ACC112 (cell line): ENCODE measurements around the gene UTP3.
A peak's percentile ranks its signal among the peaks of the same experiment; 100 is the strongest.
"Not testable (repeated sequence)": the region's sequence is repeated elsewhere in the genome, so short reads cannot be mapped to it uniquely, and the experiment has no call there.

ENCODE experiments used
- H2AFZ ChIP-seq: fragments of 200-600 bp; sonication (generic); one replicate; pipeline ENCODE4 v1.6.0; 2017; ENCODE audit warnings: antibody characterized with exemption, low read length; ENCODE audit not compliant: unreplicated experiment
- H3K27ac ChIP-seq: fragments of 200-600 bp; sonication (generic); 2 replicates; pipeline ENCODE4 v1.5.1; 2014; ENCODE audit warnings: low read depth, mild to moderate bottlenecking, antibody characterized with exemption, low read length, moderate library complexity
- H3K27me3 ChIP-seq: fragments of 200-600 bp; sonication (generic); 2 replicates; pipeline ENCODE4 v1.6.1; 2014; ENCODE audit warnings: mild to moderate bottlenecking, antibody characterized with exemption, low read length, moderate library complexity, mixed read lengths; ENCODE audit not compliant: insufficient read depth
- H3K36me3 ChIP-seq: fragments of 200-600 bp; sonication (generic); 2 replicates; pipeline ENCODE4 v1.6.1; 2016; ENCODE audit warnings: mild to moderate bottlenecking, antibody characterized with exemption, low read length, moderate library complexity, mixed read lengths; ENCODE audit not compliant: insufficient read depth
- H3K4me1 ChIP-seq: fragments of 200-600 bp; sonication (generic); one replicate; pipeline ENCODE4 v1.6.1; 2016; ENCODE audit warnings: low read length, mixed read lengths; ENCODE audit not compliant: insufficient read depth, unreplicated experiment, control insufficient read depth
- H3K4me3 ChIP-seq: fragments of 200-600 bp; sonication (generic); 2 replicates; pipeline ENCODE4 v1.5.1; 2014; ENCODE audit warnings: mild to moderate bottlenecking, low read depth, low read length
- H3K79me2 ChIP-seq: fragments of 200-600 bp; sonication (generic); one replicate; pipeline ENCODE4 v1.6.0; 2016; ENCODE audit warnings: low read length; ENCODE audit not compliant: control insufficient read depth, unreplicated experiment, insufficient read depth

Gene UTP3

DNA sequence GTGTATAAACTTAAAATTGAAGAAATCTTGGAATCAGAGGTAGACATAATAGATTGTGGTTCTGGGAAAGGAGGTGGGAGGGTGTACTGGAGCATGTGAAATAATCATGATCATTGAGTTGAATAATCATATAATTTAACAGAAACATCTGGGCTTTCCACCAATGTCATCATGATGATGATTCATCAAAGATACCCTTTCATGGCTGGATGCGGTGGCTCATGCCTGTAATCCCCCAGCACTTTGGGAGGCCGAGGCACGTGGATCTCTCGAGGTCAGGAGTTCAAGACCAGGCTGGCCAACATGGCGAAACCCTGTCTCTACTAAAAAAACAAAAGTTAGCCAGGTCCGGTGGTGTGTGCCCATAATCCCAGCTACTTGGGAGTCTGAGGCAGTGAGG, 26.8 kb downstream of the UTP3 start:
- Histone ChIP-seq H2AFZ (no peak overlapping the region), H3K4me1 (peaks cover 30% of the 10 kb centered on the region), H3K27ac (no peak overlapping the region), H3K36me3 (no peaks in the 10 kb centered on the region), H3K4me3 (no peak overlapping the region), H3K79me2 (peaks cover 13% of the 10 kb centered on the region), H3K27me3 (no peaks in the 10 kb centered on the region)

DNA sequence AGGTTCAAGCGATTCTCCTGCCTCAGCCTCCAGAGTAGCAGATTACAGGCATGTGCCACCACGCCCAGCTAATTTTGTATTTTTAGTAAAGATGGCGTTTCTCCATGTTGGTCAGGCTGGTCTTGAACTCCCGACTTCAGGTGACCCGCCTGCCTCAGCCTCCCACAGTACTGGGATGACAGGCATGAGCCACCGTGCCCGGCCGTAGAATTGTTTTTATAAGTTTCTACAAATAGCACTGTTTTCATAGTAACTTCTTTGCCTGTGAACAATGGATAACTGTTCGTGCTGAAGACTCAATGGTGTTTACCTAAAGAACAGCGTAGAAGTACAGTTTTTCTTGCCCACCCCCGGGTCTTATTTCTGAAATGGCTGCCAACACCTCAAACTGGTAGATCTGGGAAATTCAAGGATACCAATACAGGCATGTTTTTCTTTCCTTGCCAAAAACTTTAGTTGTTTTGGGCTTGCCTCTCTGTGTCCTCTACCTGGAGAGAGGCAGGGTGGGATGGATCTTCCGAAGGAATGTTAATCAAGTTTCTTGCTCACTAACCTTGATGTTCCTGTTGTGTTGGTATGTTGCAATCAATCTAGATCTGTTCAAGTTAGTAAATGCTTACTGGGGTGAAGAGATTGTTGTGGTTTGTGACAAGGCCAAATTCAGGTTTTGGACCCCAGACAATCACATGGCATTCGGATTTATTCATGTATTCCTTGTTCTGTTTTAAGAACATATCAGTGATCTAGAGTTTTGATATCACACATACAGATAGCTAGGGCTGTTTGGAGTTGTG, 30.7 kb downstream of the UTP3 start:
- Histone ChIP-seq H3K36me3 (no peaks in the 10 kb centered on the region), H3K4me1 (peaks cover 6% of the 10 kb centered on the region), H3K79me2 (peaks cover 19% of the 10 kb centered on the region)

DNA sequence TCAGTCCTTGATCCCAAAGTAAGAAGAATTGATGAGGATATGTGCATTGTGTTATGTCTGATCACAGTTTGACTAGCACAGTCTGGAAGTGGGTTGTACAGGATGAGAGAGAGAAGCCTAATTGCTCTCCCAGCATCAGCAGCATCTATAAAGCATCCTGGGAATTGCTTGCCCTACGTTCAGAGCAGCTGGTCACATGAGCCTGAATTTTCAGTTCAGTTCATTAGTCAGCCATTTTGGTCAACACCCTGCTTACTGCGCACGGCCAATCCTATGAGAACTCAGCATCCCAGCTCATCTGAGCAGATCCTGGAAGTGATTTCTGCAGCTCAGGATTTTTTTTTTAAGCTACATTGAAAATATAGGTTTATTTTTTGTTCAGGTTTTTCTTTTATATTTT, 33.4 kb downstream of the UTP3 start, which contains the start of gene RUFY3:
TSS of gene RUFY3 (plus strand) at position 218 of the 400 bp plus-strand sequence. CDS start 610 bp downstream, outside the sequence.
- no peaks in the 10 kb centered on the region for H3K27me3 ChIP-seq
- H3K36me3 ChIP-seq: no peaks in the 10 kb centered on the region
- H2AFZ ChIP-seq: peak within 1 kb of the TSS; percentile 35
- peak within 1 kb of the TSS; percentile 90 for H3K4me3 ChIP-seq
- H3K27ac ChIP-seq: peak within 1 kb of the TSS; percentile 85
- peaks cover 43% of the 10 kb centered on the region for H3K79me2 ChIP-seq
- peaks cover 4% of the 10 kb centered on the region for H3K4me1 ChIP-seq

More for the DNA sequence above, 30.7 kb downstream of the UTP3 start:
- no peak overlapping the region for H3K27ac ChIP-seq
- H3K27me3 ChIP-seq: no peaks in the 10 kb centered on the region
- H3K4me3 ChIP-seq: no peak overlapping the region
- H2AFZ ChIP-seq: no peak overlapping the region

DNA sequence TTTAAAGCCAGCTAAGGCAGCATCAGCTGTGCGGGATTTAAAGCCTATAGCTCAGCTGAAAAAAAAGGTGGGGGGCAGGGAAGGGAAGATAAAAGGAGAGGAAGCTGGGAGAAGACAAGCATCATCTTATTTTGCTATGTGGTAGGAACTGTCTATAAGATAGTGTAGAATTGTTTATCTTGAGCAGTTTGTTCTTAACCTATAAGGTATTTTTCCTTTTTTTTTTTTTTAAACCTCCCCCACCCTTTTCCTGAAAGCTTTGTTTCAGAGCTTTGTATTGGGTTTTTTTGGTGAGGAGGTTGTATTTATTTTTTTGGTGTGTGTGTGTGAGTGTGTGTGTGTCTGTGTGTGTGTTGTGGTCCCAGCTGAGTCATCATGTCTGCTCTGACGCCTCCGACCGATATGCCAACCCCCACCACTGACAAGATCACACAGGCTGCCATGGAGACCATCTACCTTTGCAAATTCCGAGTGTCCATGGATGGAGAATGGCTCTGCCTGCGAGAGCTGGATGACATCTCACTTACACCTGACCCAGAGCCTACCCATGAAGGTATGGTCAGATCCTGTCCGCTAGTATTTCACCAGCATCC, 34.0 kb downstream of the UTP3 start:
- H3K27ac ChIP-seq: peak overlapping the region; percentile 85
- H3K4me3 ChIP-seq: peak overlapping the region; percentile 90
- H3K36me3 ChIP-seq: no peaks in the 10 kb centered on the region
- H3K4me1 ChIP-seq: peaks cover 4% of the 10 kb centered on the region
- H2AFZ ChIP-seq: peak overlapping the region; percentile 35
- peaks cover 44% of the 10 kb centered on the region for H3K79me2 ChIP-seq
- no peaks in the 10 kb centered on the region for H3K27me3 ChIP-seq

DNA sequence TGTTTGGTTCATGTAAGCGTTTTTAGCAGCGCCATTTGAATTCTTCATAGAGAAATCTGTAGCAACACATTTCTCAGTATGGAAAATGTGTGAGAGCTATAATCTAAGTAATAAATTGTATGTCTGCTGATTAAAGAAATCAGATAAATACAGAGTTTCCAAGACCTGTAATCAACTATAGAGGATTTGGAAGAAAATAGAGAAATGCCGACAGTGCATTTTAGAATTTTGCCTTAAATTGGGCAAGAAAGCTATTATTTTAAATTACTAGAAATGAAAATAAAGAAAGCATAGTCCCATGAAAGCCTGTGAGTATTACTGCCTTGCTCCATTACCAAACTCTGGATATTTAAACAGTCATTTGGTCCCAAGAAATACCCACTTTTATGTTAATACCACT, 36.1 kb downstream of the UTP3 start:
- no peaks in the 10 kb centered on the region for H3K36me3 ChIP-seq
- H3K4me1 ChIP-seq: peaks cover 4% of the 10 kb centered on the region
- no peak overlapping the region for H2AFZ ChIP-seq
- no peaks in the 10 kb centered on the region for H3K27me3 ChIP-seq
- no peak overlapping the region for H3K27ac ChIP-seq
- peak overlapping the region; percentile 90 for H3K4me3 ChIP-seq
- peaks cover 53% of the 10 kb centered on the region for H3K79me2 ChIP-seq

DNA sequence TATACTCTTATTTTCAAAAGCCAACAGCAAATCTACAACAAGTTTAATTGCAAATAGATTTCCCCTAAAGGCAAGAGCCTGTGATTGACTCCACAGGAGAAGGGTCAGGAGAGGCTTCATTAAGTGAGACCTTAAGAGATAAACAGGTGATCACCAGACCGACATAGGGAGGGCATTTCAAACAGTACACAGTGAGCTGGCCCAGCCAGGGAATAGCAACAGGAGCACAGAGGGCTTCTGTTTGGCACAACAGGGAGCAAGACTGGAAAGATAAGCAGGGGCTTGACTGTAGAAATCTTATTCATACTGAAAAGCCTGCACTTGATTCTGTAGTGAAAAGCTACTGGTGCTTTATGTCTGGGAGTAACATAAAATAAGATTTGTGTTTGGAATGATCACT, 37.3 kb downstream of the UTP3 start:
- no peaks in the 10 kb centered on the region for H3K27me3 ChIP-seq
- H3K4me1 ChIP-seq: peaks cover 4% of the 10 kb centered on the region
- peaks cover 55% of the 10 kb centered on the region for H3K79me2 ChIP-seq
- H3K27ac ChIP-seq: no peak overlapping the region
- H3K4me3 ChIP-seq: no peak overlapping the region
- no peak overlapping the region for H2AFZ ChIP-seq
- H3K36me3 ChIP-seq: no peaks in the 10 kb centered on the region

DNA sequence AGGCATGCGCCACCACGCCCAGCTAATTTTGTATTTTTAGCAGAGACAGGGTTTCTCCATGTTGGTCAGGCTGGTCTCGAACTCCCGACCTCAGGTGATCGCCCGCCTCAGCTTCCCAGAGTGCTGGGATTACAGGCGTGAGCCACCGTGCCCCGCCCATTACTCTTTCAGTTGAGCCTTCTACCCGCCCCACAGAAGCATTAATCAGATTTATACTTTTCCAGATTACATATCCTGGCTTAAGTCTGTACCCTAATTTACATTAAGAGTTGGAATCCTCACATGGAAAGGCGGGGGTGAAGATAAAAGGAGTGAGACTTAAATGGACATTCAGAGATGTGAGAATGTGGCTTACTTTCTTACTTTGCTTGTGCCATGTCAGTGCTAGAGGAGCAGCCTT, 38.2 kb downstream of the UTP3 start:
- not testable (repeated sequence) for H3K27ac ChIP-seq, H2AFZ ChIP-seq
- H3K79me2 ChIP-seq: peaks cover 60% of the 10 kb centered on the region

DNA sequence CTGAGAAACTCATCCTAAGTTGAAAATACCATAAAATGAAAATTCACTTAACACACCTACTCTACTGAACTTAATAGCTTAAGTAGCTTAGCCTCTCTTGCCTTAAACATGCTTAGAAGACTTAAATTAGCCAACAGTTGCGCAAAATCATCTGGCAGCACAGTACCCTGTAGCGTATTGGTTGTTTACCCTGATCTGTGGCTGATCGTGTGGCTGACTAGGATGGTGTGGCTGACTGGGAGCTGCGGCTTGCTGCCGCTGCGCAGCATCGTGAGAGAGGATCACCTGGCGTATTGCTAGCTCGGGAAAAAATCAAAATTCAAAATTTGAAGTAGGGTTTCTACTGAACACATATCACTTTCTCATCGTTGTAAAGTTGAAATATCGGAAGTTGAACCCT, 39.8 kb downstream of the UTP3 start:
- no peak overlapping the region for H3K27ac ChIP-seq

More for the DNA sequence above, 38.2 kb downstream of the UTP3 start:
- not testable (repeated sequence) for H3K36me3 ChIP-seq, H3K4me1 ChIP-seq, H3K27me3 ChIP-seq, H3K4me3 ChIP-seq

DNA sequence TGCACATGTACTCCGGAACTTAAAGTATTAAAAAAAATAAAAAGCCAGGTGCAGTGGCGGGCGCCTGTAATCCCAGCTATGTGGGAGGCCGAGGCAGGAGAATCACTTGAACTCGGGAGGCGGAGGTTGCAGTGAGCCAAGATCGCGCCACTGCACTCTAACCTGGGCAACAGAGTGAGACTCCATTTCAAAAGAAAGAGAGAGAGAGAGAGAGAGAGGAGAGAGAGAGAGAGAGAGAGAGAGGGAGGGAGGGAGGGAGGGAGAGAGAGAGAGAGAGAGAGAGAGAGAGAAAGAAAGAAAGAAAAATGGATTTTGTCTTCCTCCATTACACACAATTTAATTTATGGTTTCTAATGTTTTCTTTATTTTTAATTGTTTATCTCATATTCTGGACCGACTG, 44.5 kb downstream of the UTP3 start:
- Histone ChIP-seq H3K4me1 (peaks cover 19% of the 10 kb centered on the region), H3K79me2 (peaks cover 42% of the 10 kb centered on the region)
- H2AFZ ChIP-seq, H3K27me3 ChIP-seq, H3K27ac ChIP-seq, H3K36me3 ChIP-seq, H3K4me3 ChIP-seq: not testable (repeated sequence)

More for the DNA sequence above, 39.8 kb downstream of the UTP3 start:
- Histone ChIP-seq H2AFZ (no peak overlapping the region), H3K36me3 (no peaks in the 10 kb centered on the region), H3K27me3 (no peaks in the 10 kb centered on the region), H3K79me2 (peaks cover 57% of the 10 kb centered on the region), H3K4me3 (no peak overlapping the region), H3K4me1 (peaks cover 4% of the 10 kb centered on the region)

DNA sequence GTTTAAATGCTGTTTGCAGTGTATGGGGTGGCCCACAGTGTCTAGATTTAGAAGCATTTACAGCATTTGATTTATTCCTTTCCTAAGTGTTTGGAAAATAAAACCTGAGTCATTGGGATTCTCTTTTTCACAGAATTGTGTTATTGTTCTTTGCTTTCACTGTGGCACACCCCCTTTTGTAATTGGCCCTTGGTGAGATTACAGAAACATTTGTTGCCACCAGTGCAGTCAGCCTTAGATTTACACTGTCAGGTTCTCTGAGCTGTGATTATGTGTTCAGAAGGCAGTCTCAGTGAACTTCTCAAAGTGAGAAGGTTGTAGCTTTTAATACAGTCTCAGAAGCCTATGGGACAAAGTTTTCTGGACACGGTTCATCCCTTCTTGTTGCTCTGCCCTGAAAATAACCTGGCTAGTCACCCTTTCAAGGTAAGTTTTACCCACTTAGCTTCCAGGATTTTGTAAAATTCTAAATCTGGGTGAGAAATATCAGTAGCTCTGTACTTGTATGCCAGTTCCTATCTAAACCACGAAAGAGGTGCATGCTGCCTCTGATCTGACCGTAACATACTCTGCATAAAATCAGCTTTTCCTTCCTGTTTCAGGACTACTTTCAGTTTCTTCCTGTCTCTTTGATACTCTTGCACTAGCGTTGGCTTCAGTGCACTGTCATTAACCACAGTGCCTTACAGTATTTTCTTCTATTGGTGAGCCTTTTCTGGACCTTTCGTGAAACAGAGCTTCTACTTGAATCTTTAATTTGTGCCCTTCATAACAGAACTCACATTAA, 46.0 kb downstream of the UTP3 start:
- Histone ChIP-seq H3K4me3 (peak overlapping the region; percentile 76), H3K27me3 (no peaks in the 10 kb centered on the region), H3K36me3 (no peaks in the 10 kb centered on the region), H3K4me1 (peaks cover 19% of the 10 kb centered on the region), H2AFZ (peak overlapping the region; percentile 63), H3K27ac (peak overlapping the region; percentile 72), H3K79me2 (peaks cover 41% of the 10 kb centered on the region)
